GM12878 (cell line): Measurements from ENCODE around the gene CTSC. TPM values are rescaled to one million over a fixed set of nuclear protein-coding genes. Genes with fewer than 3 reads are reported as not detected.

ENCODE experiments used
- ATAC-seq: fragments of 200-7000 bp; cut with Tn5 transposase; 3 replicates; pipeline ENCODE4 v1.9.1; 2020; ENCODE audit warnings: mild to moderate bottlenecking, moderate library complexity
- BruUV-seq: library from RNA; stranded (reverse); fragments of 400-500 nt; replicated peaks from 2 replicates; lab custom pipeline; 2021; lab: Mats Ljungman, UMichigan
- CTCF ChIA-PET: fragments of 300-600 bp; sonication (Branson Sonifier 250); formaldehyde crosslinking; extraction: SDS; loops from one replicate; lab custom pipeline; 2021; ENCODE audit warnings: inconsistent platforms; lab: Yijun Ruan, JAX
- POLR2A ChIA-PET: fragments of 350-600 bp; formaldehyde crosslinking; extraction: SDS; loops from one replicate; lab custom pipeline; 2021; ENCODE audit warnings: inconsistent platforms; lab: Charles Lee
- RAD21 ChIA-PET: fragments of 300-600 bp; sonication (Branson Sonifier 250); formaldehyde crosslinking; loops from one replicate; lab custom pipeline; 2023; ENCODE audit warnings: antibody characterized with exemption; ENCODE audit not compliant: unreplicated experiment; lab: Charles Lee
- SMC1A ChIA-PET: fragments of 300-600 bp; sonication (Branson Sonifier 250); formaldehyde crosslinking; loops from one replicate; lab custom pipeline; 2023; ENCODE audit not compliant: unreplicated experiment, uncharacterized antibody; lab: Charles Lee
- DNase-seq: peaks from one replicate; pipeline ENCODE4 v3.0.0-alpha.2; 2011; ENCODE audit warnings: low read depth, low spot score
- FAIRE-seq: peaks from 3 replicates; lab custom pipeline; 2011; peaks lifted over from hg19 to GRCh38; lab: Jason Lieb, UNC
- H2AFZ ChIP-seq: 2 replicates; pipeline ENCODE4 v1.6.0; 2011; ENCODE audit warnings: low read depth, low read length, control low read depth; ENCODE audit not compliant: control insufficient read depth
- H3K27ac ChIP-seq: 2 replicates; pipeline ENCODE4 v1.5.1; 2011; ENCODE audit warnings: control low read depth; ENCODE audit not compliant: control insufficient read depth, insufficient read depth
- H3K27me3 ChIP-seq, 2 experiments: replicated peaks in 1 of 2; 2 replicates each; pipeline versions ENCODE4 v1.6.0 to v1.6.1; 2011; ENCODE audit warnings: low read length in 1 of 2; ENCODE audit not compliant: control insufficient read depth in 2 of 2, insufficient read depth in 2 of 2
- H3K36me3 ChIP-seq, 2 experiments: 2 replicates each; pipeline ENCODE4 v1.5.1; 2011; ENCODE audit warnings: low read length in 1 of 2; ENCODE audit not compliant: control insufficient read depth in 2 of 2, insufficient read depth in 2 of 2
- H3K4me1 ChIP-seq: 2 replicates; pipeline ENCODE4 v1.6.1; 2011; ENCODE audit warnings: mild to moderate bottlenecking, low read length, moderate library complexity, mixed read lengths; ENCODE audit not compliant: control insufficient read depth, insufficient read depth
- H3K4me2 ChIP-seq: 2 replicates; pipeline ENCODE4 v1.6.0; 2011; ENCODE audit warnings: control low read depth; ENCODE audit not compliant: control insufficient read depth, insufficient read depth
- H3K4me3 ChIP-seq: fragments of 200-600 bp; sonication (generic); 2 replicates; pipeline ENCODE4 v1.5.1; 2016
- H3K79me2 ChIP-seq: 2 replicates; pipeline ENCODE4 v1.6.0; 2011; ENCODE audit warnings: low read length; ENCODE audit not compliant: control insufficient read depth, insufficient read depth
- H3K9ac ChIP-seq: 2 replicates; pipeline ENCODE4 v1.8.0; 2011; ENCODE audit warnings: low read length, control low read depth, mixed read lengths; ENCODE audit not compliant: control insufficient read depth, insufficient read depth
- H3K9me3 ChIP-seq: replicated peaks from 3 replicates; pipeline ENCODE4 v1.5.1; 2011; ENCODE audit warnings: mild to moderate bottlenecking, low read length; ENCODE audit not compliant: control insufficient read depth, insufficient read depth
- H4K20me1 ChIP-seq: 2 replicates; pipeline ENCODE4 v1.6.0; 2011; ENCODE audit not compliant: control insufficient read depth, insufficient read depth
- BACH1 ChIP-seq: fragments of 450-650 bp; IDR thresholded peaks from 2 replicates; pipeline ENCODE4 v1.6.1; 2017; ENCODE audit warnings: mild to moderate bottlenecking, borderline replicate concordance
- BHLHE40 ChIP-seq, 2 experiments: fragments of 450-650 bp in 1 of 2; IDR thresholded peaks; 2 replicates each; pipeline ENCODE4 v1.6.1; 2011 to 2017; ENCODE audit warnings: low read depth in 2 of 2, borderline replicate concordance in 1 of 2, improper control_type of control experiment in 1 of 2, low read length in 1 of 2, mild to moderate bottlenecking in 1 of 2
- ESRRA ChIP-seq: IDR thresholded peaks from 2 replicates; pipeline ENCODE4 v1.6.1; 2012; ENCODE audit warnings: mild to moderate bottlenecking, low read length, improper control_type of control experiment
- ETV6 ChIP-seq, 2 experiments: fragments of 450-650 bp in 1 of 2; IDR thresholded peaks in 1 of 2; conservative IDR thresholded peaks in 1 of 2; 2 replicates each; pipeline ENCODE4 v1.6.1; 2014; ENCODE audit warnings: antibody characterized with exemption in 1 of 2, borderline replicate concordance in 1 of 2, low read depth in 1 of 2, mild to moderate bottlenecking in 1 of 2, moderate library complexity in 1 of 2
- HDGF ChIP-seq: fragments of 450-650 bp; IDR thresholded peaks from 2 replicates; pipeline ENCODE4 v1.6.1; 2016; ENCODE audit warnings: antibody characterized with exemption
- MEF2A ChIP-seq: IDR thresholded peaks from 2 replicates; pipeline ENCODE4 v1.6.1; 2011; ENCODE audit warnings: low read depth, mild to moderate bottlenecking, low read length, moderate library complexity; ENCODE audit not compliant: insufficient read depth
- NFYB ChIP-seq: IDR thresholded peaks from 2 replicates; pipeline ENCODE4 v1.6.1; 2011; ENCODE audit warnings: low read depth, mild to moderate bottlenecking, low read length, improper control_type of control experiment, moderate library complexity; ENCODE audit not compliant: insufficient read depth
- RB1 ChIP-seq: fragments of 450-650 bp; formaldehyde crosslinking; IDR thresholded peaks from 2 replicates; pipeline ENCODE4 v1.6.1; 2017; ENCODE audit warnings: mild to moderate bottlenecking, borderline replicate concordance
- SREBF1 ChIP-seq: IDR thresholded peaks from 2 replicates; pipeline ENCODE4 v1.6.1; 2012; ENCODE audit warnings: mild to moderate bottlenecking, low read length
- STAT3 ChIP-seq: IDR thresholded peaks from 2 replicates; pipeline ENCODE4 v1.6.1; 2011; ENCODE audit warnings: low read depth, low read length, improper control_type of control experiment
- SUZ12 ChIP-seq: fragments of 200-600 bp; sonication (generic); IDR thresholded peaks from one replicate; pipeline ENCODE4 v1.6.1; 2018; ENCODE audit warnings: antibody characterized with exemption, mild to moderate bottlenecking; ENCODE audit not compliant: unreplicated experiment
- ZNF687 ChIP-seq: fragments of 450-650 bp; IDR thresholded peaks from 2 replicates; pipeline ENCODE4 v1.6.1; 2017; ENCODE audit warnings: mild to moderate bottlenecking, moderate library complexity
- WGBS: methylation state at CpG from one replicate; pipeline ENCODE4 v1.1.6; 2016; ENCODE audit warnings: low lambda C conversion rate; ENCODE audit not compliant: insufficient replicate concordance, insufficient coverage; ENCODE audit errors: missing lambda C conversion rate; 5-methylcytosine and 5-hydroxymethylcytosine counted together
- in situ Hi-C: fragments of 300-500 bp; cut with MboI; formaldehyde crosslinking; loops from 9 replicates; pipeline ENCODE4 v1.14.3; 2018; ENCODE audit warnings: mixed read lengths
- intact Hi-C: fragments of 100-400 bp; cut with micrococcal nuclease; formaldehyde crosslinking; loops from one replicate; pipeline ENCODE4 v1.14.2; 2022; ENCODE audit not compliant: unreplicated experiment
- polyA plus RNA-seq, 11 experiments: library from polyadenylated mRNA; depleted of rRNA in 4 of 11; unstranded in 6 of 11; stranded (reverse) in 5 of 11; fragments of >200 nt; fragmentation: Nextera tagmentation in 4 of 11; fragmentation: Illumina TruSeq in 1 of 11; extraction: Ambion mirVana in 4 of 11; extraction: Trizol in 1 of 11; gene quantifications; 1 replicate in 1 of 11; 2 replicates in 10 of 11; pipeline versions ENCODE4 v1.2.1 to v1.2.3, GENCODE V29; 2011 to 2016; ENCODE audit warnings: inconsistent platforms in 2 of 11, missing spikeins in 2 of 11, low read depth in 1 of 11
- total RNA-seq, 4 experiments: library from RNA; depleted of rRNA in 3 of 4; stranded (reverse); fragments of >200 nt in 3 of 4; fragmentation: Illumina TruSeq in 1 of 4; extraction: Trizol in 1 of 4; gene quantifications; 2 replicates each; pipeline versions ENCODE4 v1.2.1 to v1.2.3, GENCODE V29; 2013 to 2021
- TF ChIP-seq, protein P1 (sequence below): IDR thresholded peaks from 2 replicates; pipeline ENCODE4 v1.6.1; 2011; ENCODE audit warnings: mild to moderate bottlenecking, low read depth, low read length, moderate library complexity; ENCODE audit not compliant: insufficient replicate concordance
- TF ChIP-seq, protein P2 (sequence below): fragments of 450-650 bp; IDR thresholded peaks from 2 replicates; pipeline ENCODE4 v1.6.1; 2016; ENCODE audit warnings: mild to moderate bottlenecking
- TF ChIP-seq, protein P3 (sequence below): IDR thresholded peaks from 2 replicates; pipeline ENCODE4 v1.6.1; 2012; ENCODE audit warnings: low read depth, low read length, improper control_type of control experiment

The CTSC gene
- total and polyA plus RNA-seq, 10 of the 15 experiments (the other 5 are each of a cell fraction or from before 2014, with no cell fraction given) = 289 to 1,123 (median 430) TPM

DNA sequence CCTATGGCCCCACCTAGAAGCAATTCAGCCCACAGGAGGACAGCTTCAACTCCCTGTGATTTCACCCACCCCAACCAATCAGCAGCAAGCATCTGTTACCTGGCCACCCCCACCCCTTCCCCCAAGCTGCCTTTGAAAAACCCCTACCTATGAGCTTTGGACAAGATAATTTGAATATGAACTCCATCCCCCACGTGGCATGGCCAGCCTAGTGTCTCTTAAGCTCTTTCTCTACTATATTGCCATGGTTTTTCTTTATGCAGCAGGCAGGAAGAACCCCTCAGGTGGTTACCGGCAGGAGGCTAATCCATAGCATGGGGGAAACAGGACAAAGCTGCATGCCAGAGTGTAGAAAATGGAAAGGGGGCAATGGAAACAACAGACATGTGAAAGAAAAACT is 29.0 kb downstream of the CTSC start:
- intact Hi-C loops (loop anchor here (10.0 kb wide), 1 partner anchor 506 kb away; no protein-coding TSS in a partner anchor), in situ Hi-C loops (loop anchor here (5.0 kb wide), 1 partner anchor 49 kb away; no protein-coding TSS in a partner anchor)
- no TSS peak for BruUV-seq
- Histone ChIP-seq H3K9me3 (no peaks in the 10 kb centered on the region; the same call in 2 of the 3 replicates), H3K4me3 (no peak overlapping the region), H3K27ac (peak overlapping the region; percentile 75), H3K79me2 (peaks cover 18% of the 10 kb centered on the region), H3K4me2 (peak overlapping the region; percentile 41; the same call in 1 of the 2 replicates), H3K9ac (no peak overlapping the region), H3K4me1 (peaks cover 27% of the 10 kb centered on the region), H4K20me1 (no peaks in the 10 kb centered on the region), H3K36me3 (peaks cover 12 to 22% of the 10 kb centered on the region in 2 experiments), H2AFZ (no peak overlapping the region), H3K27me3 (no peaks in the 10 kb centered on the region)
- ATAC-seq (peak; percentile 45), DNase-seq (no peak), FAIRE-seq (no peak)
- WGBS = 61% methylated on average over 2 of the region's 2 CpGs
- ChIA-PET SMC1A (interaction anchor here (0.7 to 16.9 kb wide), 16 partner anchors 9 to 234 kb away, joined by 3 to 288 read pairs (median 4); partner anchors contain the start of gene CTSC), POLR2A (interaction anchor here (0.6 to 2.5 kb wide), 13 partner anchors 8 to 50 kb away, joined by 3 to 16 read pairs (median 5); partner anchors contain the start of gene CTSC), RAD21 (interaction anchor here (1.1 to 5.4 kb wide), 9 partner anchors 13 to 204 kb away, joined by 3 to 80 read pairs (median 12); partner anchors contain the start of genes CTSC and RAB38), CTCF (interaction anchor here (0.7 to 1.7 kb wide), 10 partner anchors 9 to 48 kb away, joined by 3 to 12 read pairs (median 4); no protein-coding TSS in a partner anchor)
- no peak for TF ChIP-seq BACH1
- TF ChIP-seq MEF2A = no peak
- TF ChIP-seq, protein P1, sequence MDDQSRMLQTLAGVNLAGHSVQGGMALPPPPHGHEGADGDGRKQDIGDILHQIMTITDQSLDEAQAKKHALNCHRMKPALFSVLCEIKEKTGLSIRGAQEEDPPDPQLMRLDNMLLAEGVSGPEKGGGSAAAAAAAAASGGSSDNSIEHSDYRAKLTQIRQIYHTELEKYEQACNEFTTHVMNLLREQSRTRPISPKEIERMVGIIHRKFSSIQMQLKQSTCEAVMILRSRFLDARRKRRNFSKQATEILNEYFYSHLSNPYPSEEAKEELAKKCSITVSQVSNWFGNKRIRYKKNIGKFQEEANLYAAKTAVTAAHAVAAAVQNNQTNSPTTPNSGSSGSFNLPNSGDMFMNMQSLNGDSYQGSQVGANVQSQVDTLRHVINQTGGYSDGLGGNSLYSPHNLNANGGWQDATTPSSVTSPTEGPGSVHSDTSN = no peak
- no peak for TF ChIP-seq BHLHE40 (IDR thresholded peaks at IDR 0.05; ENCODE audit: borderline replicate concordance in 1 of 2, low read depth in 2 of 2, low read length in 1 of 2)
- no peak for TF ChIP-seq SREBF1
- TF ChIP-seq ZNF687 = no peak
- TF ChIP-seq HDGF = no peak
- TF ChIP-seq RB1 = no peak
- no peak for TF ChIP-seq NFYB
- TF ChIP-seq STAT3 = no peak
- no peak for TF ChIP-seq ESRRA
- TF ChIP-seq, protein P2, sequence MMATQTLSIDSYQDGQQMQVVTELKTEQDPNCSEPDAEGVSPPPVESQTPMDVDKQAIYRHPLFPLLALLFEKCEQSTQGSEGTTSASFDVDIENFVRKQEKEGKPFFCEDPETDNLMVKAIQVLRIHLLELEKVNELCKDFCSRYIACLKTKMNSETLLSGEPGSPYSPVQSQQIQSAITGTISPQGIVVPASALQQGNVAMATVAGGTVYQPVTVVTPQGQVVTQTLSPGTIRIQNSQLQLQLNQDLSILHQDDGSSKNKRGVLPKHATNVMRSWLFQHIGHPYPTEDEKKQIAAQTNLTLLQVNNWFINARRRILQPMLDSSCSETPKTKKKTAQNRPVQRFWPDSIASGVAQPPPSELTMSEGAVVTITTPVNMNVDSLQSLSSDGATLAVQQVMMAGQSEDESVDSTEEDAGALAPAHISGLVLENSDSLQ = no peak
- no peak for TF ChIP-seq ETV6 (conservative IDR thresholded peaks at IDR 0.05 in 1 of 2, IDR thresholded peaks at IDR 0.05 in 1 of 2; ENCODE audit: borderline replicate concordance in 1 of 2, low read depth in 1 of 2)
- TF ChIP-seq, protein P3, sequence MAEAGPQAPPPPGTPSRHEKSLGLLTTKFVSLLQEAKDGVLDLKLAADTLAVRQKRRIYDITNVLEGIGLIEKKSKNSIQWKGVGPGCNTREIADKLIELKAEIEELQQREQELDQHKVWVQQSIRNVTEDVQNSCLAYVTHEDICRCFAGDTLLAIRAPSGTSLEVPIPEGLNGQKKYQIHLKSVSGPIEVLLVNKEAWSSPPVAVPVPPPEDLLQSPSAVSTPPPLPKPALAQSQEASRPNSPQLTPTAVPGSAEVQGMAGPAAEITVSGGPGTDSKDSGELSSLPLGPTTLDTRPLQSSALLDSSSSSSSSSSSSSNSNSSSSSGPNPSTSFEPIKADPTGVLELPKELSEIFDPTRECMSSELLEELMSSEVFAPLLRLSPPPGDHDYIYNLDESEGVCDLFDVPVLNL = no peak
- TF ChIP-seq SUZ12 = no peak
